Measurements from ENCODE around the gene MYRIP. TPM values are rescaled to one million over a fixed set of nuclear protein-coding genes. Genes with fewer than 3 reads are reported as not detected.

The MYRIP gene
- total RNA-seq, 4 donors from 2014 or later = 1.0 to 9.6 (median 3.2) TPM

DNA sequence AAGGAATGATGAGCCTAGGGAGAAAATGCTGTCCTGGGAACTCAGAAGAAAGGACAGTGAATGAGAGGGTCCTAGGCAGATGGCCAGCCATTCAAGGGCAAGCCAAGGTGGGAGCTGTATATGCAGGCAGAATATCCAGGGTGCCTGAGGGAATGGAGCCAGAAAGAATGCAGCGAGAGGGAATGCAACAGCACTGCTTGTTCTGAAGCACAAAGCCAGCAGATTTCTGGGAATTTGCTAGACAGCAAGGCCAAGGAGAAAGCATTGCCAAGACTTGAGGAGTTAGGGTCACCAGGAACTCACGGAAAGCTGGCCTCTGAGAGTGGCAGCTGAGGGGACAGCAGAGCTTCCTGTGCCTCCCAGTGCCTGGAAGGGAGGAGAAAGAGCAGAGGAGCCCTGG is 200.6 kb downstream of the MYRIP start:
- ATAC-seq (ENCODE audit: low FRiP score) = no peak
- DNase-seq (ENCODE audit: low spot score) = no peak
- no peak for TF ChIP-seq CTCF (IDR thresholded peaks at IDR 0.05)

- TF ChIP-seq CTCF (IDR thresholded peaks at IDR 0.05) = no peak
- ATAC-seq (ENCODE audit: low FRiP score) (no peak), DNase-seq (ENCODE audit: low spot score) (no peak)
Measured at GRCh38 chr3:40012381-40012780, 203.0 kb downstream of the MYRIP start.

- ATAC-seq (ENCODE audit: low FRiP score) (no peak), DNase-seq (ENCODE audit: low spot score) (no peak)
- no peak for TF ChIP-seq CTCF (IDR thresholded peaks at IDR 0.05)
Measured at GRCh38 chr3:40016391-40016790, 207.0 kb downstream of the MYRIP start.

DNA sequence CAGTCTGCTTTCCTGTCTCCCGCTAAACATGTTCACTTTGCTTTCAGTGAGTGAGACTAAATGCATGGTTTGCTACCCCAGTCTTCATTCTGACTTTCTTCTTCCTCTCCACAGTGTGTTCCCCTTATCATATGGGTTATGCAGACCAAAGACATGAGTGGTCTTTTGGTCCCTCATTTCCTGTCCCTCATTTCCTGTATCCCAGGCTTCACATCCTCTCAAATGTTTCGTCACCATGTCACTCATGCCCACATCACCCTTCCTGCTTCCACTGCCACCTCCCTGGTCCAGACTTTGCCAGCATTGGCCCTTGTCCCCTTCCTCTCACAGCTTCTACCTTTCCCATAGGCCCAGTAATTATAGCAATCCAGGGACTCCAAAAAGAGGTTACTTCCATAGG is 209.0 kb downstream of the MYRIP start:
- no peak for DNase-seq (ENCODE audit: low spot score)

GRCh38 chr3:40019376-40019775 is 210.0 kb downstream of the MYRIP start:
- ATAC-seq (ENCODE audit: low FRiP score) (no peak), DNase-seq (ENCODE audit: low spot score) (no peak)
- TF ChIP-seq CTCF (IDR thresholded peaks at IDR 0.05) = no peak

More for the DNA sequence above, 209.0 kb downstream of the MYRIP start:
- no peak for TF ChIP-seq CTCF (IDR thresholded peaks at IDR 0.05)
- ATAC-seq (ENCODE audit: low FRiP score) = no peak

- ATAC-seq (ENCODE audit: low FRiP score) (no peak), DNase-seq (ENCODE audit: low spot score) (no peak)
- no peak for TF ChIP-seq CTCF (IDR thresholded peaks at IDR 0.05)
Measured at GRCh38 chr3:40020689-40021088, 211.3 kb downstream of the MYRIP start.

DNA sequence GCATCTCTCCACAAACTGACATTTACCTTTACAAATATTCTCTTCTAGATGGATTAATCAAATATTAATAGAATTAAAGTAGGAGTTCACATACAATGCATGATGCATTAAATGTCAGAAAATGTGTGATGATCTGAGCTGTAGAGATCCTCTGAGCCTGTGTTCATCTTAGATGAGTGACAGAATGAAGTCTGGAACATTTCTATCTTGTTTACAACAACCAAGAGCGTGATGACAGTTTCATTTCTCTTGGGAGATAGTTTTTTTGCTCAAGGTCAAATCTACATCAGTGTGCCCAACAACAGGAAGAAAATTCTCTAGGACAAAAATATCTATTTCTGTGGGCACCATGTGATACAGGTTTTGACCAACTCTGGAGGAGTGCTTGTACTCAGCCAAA is 211.9 kb downstream of the MYRIP start:
- ATAC-seq (ENCODE audit: low FRiP score) (no peak), DNase-seq (ENCODE audit: low spot score) (no peak)
- no peak for TF ChIP-seq CTCF (IDR thresholded peaks at IDR 0.05)
